ENCODE results near the gene SWSAP1. TPM values are rescaled to one million over a fixed set of nuclear protein-coding genes. Genes with fewer than 3 reads are reported as not detected.
"Not testable (repeated sequence)": the region's sequence is repeated elsewhere in the genome, so short reads cannot be mapped to it uniquely, and the experiment has no call there.

SWSAP1 gene
- total RNA-seq, 4 donors from 2014 or later: 1.6 to 3.7 (median 2.6) TPM

GRCh38 chr19:11332822-11333221, 41.6 kb upstream of the SWSAP1 start:
- no peak overlapping the region for H3K27ac ChIP-seq
- no peaks in the 10 kb centered on the region for H3K27me3 ChIP-seq
- WGBS: 92% methylated on average over 5 of the region's 5 CpGs
- no peaks in the 10 kb centered on the region for H3K9me3 ChIP-seq
- no peak for DNase-seq (ENCODE audit: low spot score in 2 of 2)
- peaks cover 90% of the 10 kb centered on the region for H3K36me3 ChIP-seq
- H3K4me3 ChIP-seq: no peak overlapping the region
- peaks cover 4% of the 10 kb centered on the region for H3K4me1 ChIP-seq
- no peak for TF ChIP-seq CTCF (IDR thresholded peaks at IDR 0.05)
- TF ChIP-seq POLR2AphosphoS5 (IDR thresholded peaks at IDR 0.05): no peak
- no peak for TF ChIP-seq EP300 (IDR thresholded peaks at IDR 0.05)
- TF ChIP-seq POLR2A (IDR thresholded peaks at IDR 0.05): no peak

- not testable (repeated sequence) for H3K27ac ChIP-seq; DNase-seq (ENCODE audit: low spot score in 2 of 2); H3K4me3 ChIP-seq; H3K9me3 ChIP-seq; H3K27me3 ChIP-seq
- Histone ChIP-seq H3K36me3 (peaks cover 81% of the 10 kb centered on the region), H3K4me1 (peaks cover 14% of the 10 kb centered on the region)
- WGBS: 90% methylated on average over 9 of the region's 9 CpGs
Observed at GRCh38 chr19:11333838-11334237, 40.6 kb upstream of the SWSAP1 start.

- 96% methylated on average over 14 of the region's 17 CpGs for WGBS
Observed at GRCh38 chr19:11335449-11336146, 38.9 kb upstream of the SWSAP1 start.

GRCh38 chr19:11337080-11337479, 37.4 kb upstream of the SWSAP1 start:
- Histone ChIP-seq H3K36me3 (peaks cover 50% of the 10 kb centered on the region), H3K27ac (no peak overlapping the region), H3K4me1 (peaks cover 22% of the 10 kb centered on the region), H3K9me3 (no peaks in the 10 kb centered on the region), H3K27me3 (no peaks in the 10 kb centered on the region), H3K4me3 (no peak overlapping the region)
- no peak for TF ChIP-seq EP300 (IDR thresholded peaks at IDR 0.05)
- no peak for TF ChIP-seq POLR2AphosphoS5 (IDR thresholded peaks at IDR 0.05)
- no peak for TF ChIP-seq POLR2A (IDR thresholded peaks at IDR 0.05)
- TF ChIP-seq CTCF (IDR thresholded peaks at IDR 0.05): no peak
- no peak for DNase-seq (ENCODE audit: low spot score in 2 of 2)
- 91% methylated on average over 12 of the region's 14 CpGs for WGBS

More at GRCh38 chr19:11335449-11336146, 38.9 kb upstream of the SWSAP1 start:
- no peak for DNase-seq (ENCODE audit: low spot score in 2 of 2)
- no peaks in the 10 kb centered on the region for H3K9me3 ChIP-seq
- H3K27me3 ChIP-seq: no peaks in the 10 kb centered on the region
- H3K36me3 ChIP-seq: peaks cover 64% of the 10 kb centered on the region
- no peak overlapping the region for H3K27ac ChIP-seq
- H3K4me3 ChIP-seq: no peak overlapping the region
- TF ChIP-seq CTCF (IDR thresholded peaks at IDR 0.05): no peak
- no peak for TF ChIP-seq POLR2A (IDR thresholded peaks at IDR 0.05)
- TF ChIP-seq EP300 (IDR thresholded peaks at IDR 0.05): no peak
- TF ChIP-seq POLR2AphosphoS5 (IDR thresholded peaks at IDR 0.05): no peak
- H3K4me1 ChIP-seq: peaks cover 22% of the 10 kb centered on the region

- 61% methylated on average over 4 of the region's 7 CpGs for WGBS
- Histone ChIP-seq H3K27me3 (no peaks in the 10 kb centered on the region), H3K4me1 (peaks cover 23% of the 10 kb centered on the region), H3K36me3 (peaks cover 45% of the 10 kb centered on the region), H3K9me3 (no peaks in the 10 kb centered on the region), H3K4me3 (peak overlapping the region; percentile 67), H3K27ac (no peak overlapping the region)
- no peak for DNase-seq (ENCODE audit: low spot score in 2 of 2)
- no peak for TF ChIP-seq CTCF (IDR thresholded peaks at IDR 0.05)
- TF ChIP-seq POLR2AphosphoS5 (IDR thresholded peaks at IDR 0.05): no peak
- no peak for TF ChIP-seq EP300 (IDR thresholded peaks at IDR 0.05)
- no peak for TF ChIP-seq POLR2A (IDR thresholded peaks at IDR 0.05)
Observed at GRCh38 chr19:11338121-11338520, 36.3 kb upstream of the SWSAP1 start.

All from suprapubic skin (tissue), 4 donors.